CD4-positive, alpha-beta T cell treated with Interleukin-6 for 4 hours (primary cell): ENCODE measurements around the gene LIMK1.
"Not testable (repeated sequence)": the region's sequence is repeated elsewhere in the genome, so short reads cannot be mapped to it uniquely, and the experiment has no call there.

ENCODE experiments used
- DNase-seq: peaks from one replicate; pipeline ENCODE4 v3.0.0-alpha.2; 2020; ENCODE audit warnings: mixed read lengths

LIMK1 gene

DNA sequence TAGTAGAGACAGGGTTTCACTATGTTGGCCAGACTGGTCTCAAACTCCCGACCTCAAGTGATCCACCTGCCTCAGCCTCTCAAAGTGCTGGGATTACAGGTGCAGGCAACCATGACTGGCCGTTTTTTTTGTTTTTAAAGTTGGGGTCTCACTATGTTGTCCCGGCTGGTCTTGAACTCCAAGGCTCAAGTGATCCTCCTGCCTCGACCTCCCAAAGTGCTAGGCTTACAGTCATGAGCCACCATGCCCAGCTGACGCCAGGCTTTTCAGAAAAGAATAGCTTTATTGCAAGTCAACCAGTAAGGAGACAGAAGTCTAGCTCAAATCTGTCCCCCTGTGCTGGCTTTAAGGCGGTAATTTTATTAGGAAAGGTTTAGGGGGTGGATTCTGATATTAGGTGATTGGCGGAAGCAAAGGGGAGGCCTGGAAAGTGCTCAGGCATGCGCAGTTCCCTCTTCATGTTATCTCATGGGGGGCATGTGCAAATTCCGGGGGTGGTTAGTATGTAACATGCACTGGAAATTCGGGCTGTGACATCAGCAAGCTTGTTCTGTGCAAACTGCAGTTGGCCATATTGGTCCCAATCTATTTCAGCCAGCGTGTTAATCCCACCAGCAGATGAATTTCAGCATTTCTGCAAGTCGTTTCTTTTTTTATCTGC, 42.7 kb downstream of the LIMK1 start:
- no peak for DNase-seq

GRCh38 chr7:74129887-74130286, 46.3 kb downstream of the LIMK1 start:
- no peak for DNase-seq

GRCh38 chr7:74130518-74130917, 46.9 kb downstream of the LIMK1 start:
- DNase-seq: no peak

DNA sequence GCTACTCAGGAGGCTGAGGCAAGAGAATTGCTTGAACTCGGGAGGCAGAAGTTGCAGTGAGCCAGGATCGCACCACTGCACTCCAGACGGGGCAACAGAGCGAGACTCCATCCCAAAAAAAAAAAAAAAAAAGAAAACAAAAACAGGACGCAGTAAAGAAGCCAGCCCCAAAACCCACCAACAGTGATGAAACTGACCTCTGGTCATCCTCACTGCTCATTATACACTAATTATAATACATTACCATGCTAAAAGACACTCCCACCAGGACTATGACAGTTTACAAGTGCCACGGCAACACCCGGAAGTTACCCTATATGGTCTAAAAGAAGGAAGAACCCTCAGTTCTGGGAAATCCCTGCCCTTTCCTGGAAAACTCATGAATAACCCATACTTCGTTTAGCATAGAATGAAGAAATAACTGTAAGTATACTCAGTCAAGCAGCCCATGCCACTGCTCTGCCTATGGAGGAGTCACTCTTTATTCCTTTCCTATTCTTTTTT, 50.6 kb downstream of the LIMK1 start:
- no peak for DNase-seq

DNA sequence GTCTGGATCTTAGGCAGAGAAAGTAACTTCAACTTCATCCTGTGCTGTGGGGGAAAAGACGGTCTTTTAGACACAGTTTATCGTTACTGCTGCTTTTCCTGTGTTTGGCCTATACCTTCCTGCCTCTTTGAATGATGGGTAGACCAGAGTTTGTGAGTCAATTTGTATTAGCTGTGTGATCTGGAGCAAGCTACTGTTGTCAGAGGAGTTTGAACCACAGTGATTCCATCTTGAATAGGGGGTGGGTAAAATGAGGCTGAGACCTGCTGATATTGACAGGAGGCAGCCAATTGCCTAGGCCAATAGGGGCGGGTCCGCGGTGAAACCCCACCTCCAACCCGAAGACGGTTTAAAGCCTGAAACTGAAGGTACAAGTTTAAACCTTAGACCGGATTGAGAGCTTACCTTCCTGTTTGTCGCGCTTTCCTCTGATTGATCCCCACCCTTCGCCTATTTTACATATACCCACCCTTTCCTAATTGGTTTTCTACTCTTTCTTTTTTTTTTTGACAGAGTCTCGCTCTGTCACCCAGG, 54.8 kb downstream of the LIMK1 start:
- DNase-seq: peak; percentile 18

DNA sequence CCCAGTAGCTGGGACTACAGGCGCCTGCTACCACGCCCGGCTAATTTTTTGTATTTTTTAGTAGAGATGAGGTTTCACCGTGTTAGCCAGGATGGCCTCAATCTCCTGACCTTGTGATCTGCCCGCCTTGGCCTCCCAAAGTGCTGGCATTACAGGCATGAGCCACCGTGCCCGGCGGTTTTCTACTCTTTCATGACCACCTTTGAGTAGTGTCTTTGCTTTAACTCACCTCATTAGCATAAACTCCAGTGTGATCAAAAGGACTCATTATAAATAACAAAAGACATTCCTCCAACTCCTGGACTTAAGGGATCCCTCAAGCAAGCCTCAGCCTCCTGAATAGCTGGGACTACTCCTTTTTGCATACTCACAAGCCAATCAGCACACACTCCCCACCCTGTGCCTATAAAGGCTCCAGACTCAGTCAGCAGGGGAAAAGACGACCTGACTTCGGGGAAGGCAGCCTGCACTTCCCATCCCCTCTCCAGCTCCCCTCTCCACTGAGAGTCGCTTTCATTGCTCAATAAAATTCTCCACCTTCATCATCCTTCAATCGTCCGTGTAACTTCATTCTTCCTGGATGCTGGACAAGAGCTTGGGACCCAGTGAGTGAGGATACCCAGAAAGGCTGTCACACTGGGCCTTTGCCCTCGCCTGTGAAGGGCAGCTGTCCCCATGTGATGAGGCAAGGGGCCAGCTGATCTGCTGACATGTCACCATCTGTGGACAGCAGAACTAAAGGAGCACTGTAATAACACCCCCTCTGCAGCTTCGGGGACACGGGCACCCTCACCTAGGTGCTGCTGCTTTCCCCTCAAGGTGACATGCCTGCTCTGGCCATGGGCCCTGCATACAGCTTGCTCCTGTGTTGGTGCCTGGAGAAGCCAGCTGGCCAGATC, 55.6 kb downstream of the LIMK1 start:
- no peak for DNase-seq

- DNase-seq: no peak
Observed at GRCh38 chr7:74141705-74142104, 58.1 kb downstream of the LIMK1 start.

DNA sequence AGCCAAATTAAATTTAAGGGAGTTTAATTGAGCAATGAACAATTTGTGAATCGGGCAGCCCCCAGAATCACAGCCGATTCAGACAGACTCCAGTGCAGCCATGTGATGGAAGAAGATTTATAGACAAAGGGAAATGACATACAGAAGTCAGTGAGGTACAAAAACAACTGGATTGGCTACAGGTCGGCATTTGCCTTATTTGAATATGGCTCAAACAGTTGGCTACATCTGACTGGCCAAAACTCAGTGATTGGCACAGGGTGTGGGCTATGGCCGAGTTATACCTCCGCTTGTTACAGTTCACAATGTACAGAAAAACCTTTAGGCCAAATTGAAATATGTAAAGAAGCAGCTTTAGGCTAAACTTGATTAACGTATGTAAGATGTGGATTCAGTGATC, 59.8 kb downstream of the LIMK1 start:
- no peak for DNase-seq

DNA sequence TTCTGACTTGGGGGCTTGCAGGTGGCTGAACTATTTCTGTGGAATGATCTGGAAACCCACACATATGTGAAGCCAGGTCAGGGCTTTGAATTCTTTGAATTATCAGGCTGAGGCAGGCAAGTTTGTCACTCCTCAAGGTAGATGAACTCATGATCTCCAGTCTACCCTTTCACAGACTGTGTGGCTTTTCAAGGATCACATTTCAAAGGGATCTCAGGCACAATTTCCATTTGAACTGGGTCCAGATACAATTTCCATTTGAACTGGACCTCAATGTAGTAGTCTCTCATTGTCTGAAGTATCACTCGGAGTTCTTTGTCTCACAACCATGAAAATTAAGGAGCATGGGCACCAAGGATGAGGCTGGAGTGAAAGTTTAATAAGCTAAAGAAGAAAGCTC, 64.9 kb downstream of the LIMK1 start:
- no peak for DNase-seq

- DNase-seq: no peak
Observed at GRCh38 chr7:74149071-74149470, 65.5 kb downstream of the LIMK1 start.

DNA sequence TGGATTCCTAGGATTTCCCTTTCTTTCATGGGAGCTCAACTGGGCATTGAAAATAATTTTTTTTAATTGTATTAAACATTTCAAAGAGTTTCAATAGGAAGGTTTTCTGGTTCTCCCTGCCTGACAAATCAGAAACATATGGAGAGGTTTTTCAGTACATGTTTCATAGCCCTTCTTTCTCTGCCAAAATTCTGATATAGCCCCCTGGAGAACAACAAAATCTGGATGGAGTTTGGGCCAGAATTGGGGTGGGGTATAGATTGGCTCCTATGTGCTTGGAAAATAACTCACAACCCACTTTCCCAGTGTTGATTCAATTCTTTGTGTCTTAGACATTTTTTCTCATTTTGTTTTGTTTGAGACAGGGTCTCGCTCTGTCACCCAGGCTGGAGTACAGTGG, 66.0 kb downstream of the LIMK1 start:
- DNase-seq: no peak

GRCh38 chr7:74153736-74154135, 70.1 kb downstream of the LIMK1 start:
- no peak for DNase-seq

DNA sequence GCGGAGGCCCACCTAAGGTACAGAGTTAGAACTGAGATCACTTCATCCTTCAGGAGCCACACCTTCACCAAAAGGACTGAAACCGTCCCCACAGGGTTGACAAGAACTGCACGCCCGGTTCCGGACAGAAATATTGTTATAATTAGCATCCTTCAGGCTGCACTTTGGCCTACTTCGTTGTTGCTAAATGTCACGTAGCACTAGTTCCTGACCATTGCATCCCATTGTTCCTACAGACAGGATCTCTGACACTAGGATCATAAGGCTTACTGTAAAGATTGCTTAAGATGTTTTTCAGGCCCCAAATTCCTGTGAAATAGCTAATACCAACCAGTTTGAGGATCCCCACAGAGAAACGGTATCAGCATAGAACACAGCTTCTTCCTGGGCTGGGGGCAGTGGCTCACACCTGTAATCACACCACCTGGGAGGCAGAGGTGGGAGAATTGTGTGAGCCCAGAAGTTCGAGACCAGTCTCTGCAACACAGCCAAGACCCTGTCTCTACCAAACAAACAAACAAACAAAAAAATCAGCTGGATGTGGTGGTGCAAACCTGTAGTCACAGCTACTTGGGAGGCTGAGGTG, 72.3 kb downstream of the LIMK1 start:
- DNase-seq: no peak

GRCh38 chr7:74157605-74158004, 74.0 kb downstream of the LIMK1 start:
- no peak for DNase-seq

GRCh38 chr7:74164985-74165456, 81.4 kb downstream of the LIMK1 start:
- DNase-seq: no peak

GRCh38 chr7:74165867-74166593, 82.4 kb downstream of the LIMK1 start:
- DNase-seq: no peak

- not testable (repeated sequence) for DNase-seq
Observed at GRCh38 chr7:74167324-74167723, 83.7 kb downstream of the LIMK1 start.
